Measurements from ENCODE around the gene IGF2BP3. TPM values are rescaled to one million over a fixed set of nuclear protein-coding genes. Genes with fewer than 3 reads are reported as not detected.

The IGF2BP3 gene
- total and polyA plus RNA-seq, 4 donors, result 0.18 to 60.2 (median 1.5) TPM

DNA sequence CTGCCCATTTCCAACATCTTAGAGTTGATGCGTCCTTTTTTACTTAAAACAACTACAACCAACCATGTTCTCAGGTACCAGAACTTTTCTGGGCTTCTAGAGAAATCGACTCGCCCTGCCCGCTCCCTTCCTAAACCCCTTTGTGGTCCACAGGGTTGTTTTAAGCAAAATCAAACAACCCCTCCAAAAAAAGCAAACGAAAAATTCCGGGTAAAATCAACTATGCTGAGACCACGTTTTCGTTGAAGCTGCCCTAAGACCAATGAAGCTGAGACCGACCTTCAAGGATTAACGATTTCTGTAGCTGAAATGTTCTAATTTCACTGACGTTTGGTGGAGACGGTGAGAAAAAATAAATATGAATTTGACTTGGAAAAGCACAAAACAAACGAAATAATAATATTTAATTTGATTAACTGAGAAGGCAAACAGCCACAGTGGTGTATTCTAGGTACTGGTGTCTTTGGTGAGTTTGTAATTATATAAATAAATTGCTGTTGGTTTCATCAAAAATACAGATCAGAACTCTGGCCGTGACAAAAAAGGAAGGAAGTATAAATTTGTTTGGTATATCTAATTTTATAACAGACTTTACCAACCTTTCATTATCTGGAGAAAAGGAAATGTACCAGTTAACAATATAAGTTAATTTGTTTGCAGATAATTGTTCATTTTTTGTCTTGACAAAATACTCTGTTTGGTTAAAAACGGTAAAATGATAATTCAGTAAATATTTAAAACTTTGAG lies 4.7 kb upstream of the IGF2BP3 start:
- DNase-seq (peak in 1 of 3 donors; percentile 54), ATAC-seq (ENCODE audit: insufficient read depth, low FRiP score) (no peak)
- H3K9me3 ChIP-seq (ENCODE audit: control insufficient read depth in 4 of 4, insufficient read depth in 3 of 4, low read length in 3 of 4), result peaks cover 0 to 8% (median 0%) of the 10 kb centered on the region in 4 donors
- H3K4me1 ChIP-seq (ENCODE audit: control insufficient read depth in 5 of 5, insufficient read depth in 5 of 5, low read length in 5 of 5), result peaks cover 4 to 37% (median 11%) of the 10 kb centered on the region in 5 donors
- peaks cover 0 to 10% (median 0%) of the 10 kb centered on the region in 3 donors for H3K27me3 ChIP-seq (ENCODE audit: control insufficient read depth in 3 of 3, insufficient read depth in 3 of 3, low read length in 2 of 3)
- peak overlapping the region; percentile 12 to 81 for H3K9ac ChIP-seq (ENCODE audit: insufficient read depth in 1 of 2, low read length in 2 of 2)
- no peaks in the 10 kb centered on the region for H3K36me3 ChIP-seq (ENCODE audit: control insufficient read depth in 4 of 4, insufficient read depth in 4 of 4, low read length in 4 of 4)
- TF ChIP-seq, protein P1, sequence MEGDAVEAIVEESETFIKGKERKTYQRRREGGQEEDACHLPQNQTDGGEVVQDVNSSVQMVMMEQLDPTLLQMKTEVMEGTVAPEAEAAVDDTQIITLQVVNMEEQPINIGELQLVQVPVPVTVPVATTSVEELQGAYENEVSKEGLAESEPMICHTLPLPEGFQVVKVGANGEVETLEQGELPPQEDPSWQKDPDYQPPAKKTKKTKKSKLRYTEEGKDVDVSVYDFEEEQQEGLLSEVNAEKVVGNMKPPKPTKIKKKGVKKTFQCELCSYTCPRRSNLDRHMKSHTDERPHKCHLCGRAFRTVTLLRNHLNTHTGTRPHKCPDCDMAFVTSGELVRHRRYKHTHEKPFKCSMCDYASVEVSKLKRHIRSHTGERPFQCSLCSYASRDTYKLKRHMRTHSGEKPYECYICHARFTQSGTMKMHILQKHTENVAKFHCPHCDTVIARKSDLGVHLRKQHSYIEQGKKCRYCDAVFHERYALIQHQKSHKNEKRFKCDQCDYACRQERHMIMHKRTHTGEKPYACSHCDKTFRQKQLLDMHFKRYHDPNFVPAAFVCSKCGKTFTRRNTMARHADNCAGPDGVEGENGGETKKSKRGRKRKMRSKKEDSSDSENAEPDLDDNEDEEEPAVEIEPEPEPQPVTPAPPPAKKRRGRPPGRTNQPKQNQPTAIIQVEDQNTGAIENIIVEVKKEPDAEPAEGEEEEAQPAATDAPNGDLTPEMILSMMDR (IDR thresholded peaks at IDR 0.05; ENCODE audit: control extremely low read depth, extremely low read depth), result no peak
- WGBS, 2 donors, result 2 to 7% methylated on average over 15 of the region's 15 CpGs
- H3K4me3 ChIP-seq, result no peak overlapping the region
- no peak overlapping the region for H3K27ac ChIP-seq (ENCODE audit: low read depth in 1 of 2, low read length in 1 of 2)

DNA sequence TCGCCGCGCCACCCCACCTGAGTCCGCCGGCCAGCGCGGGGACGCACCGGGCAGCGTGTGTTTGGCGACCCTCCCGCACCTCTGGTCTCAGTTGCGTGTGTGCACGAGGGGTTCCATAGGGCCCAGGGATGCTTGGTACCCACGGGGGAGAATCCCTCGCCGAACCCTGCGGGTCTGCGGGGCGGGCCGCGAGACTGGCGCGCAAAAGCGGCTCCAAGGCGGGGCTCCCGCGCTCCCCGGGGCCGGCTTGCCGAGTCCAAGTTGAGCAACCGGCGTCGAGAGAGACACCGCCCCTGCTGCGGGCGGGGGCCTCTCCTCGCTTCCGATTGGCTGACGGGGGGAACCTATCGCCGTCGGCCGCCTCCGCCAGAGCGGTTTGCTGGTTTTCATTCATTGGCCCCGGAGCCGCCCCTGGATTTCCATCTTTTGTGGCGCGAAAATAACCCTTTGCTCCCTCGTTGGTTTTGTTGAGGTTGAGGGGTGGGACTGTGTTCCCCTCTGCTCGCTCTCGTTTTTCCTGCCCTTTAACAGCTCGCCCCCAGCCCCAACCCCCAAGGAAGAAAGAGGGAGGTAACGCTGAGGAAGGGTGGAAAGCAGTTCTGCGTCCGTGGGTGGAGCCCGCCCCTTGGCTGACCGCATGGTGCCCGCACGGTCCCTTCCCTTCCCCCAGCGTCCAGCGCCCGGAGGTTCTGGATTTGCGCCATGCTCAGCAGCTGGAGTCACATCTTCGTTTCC lies 4.0 kb upstream of the IGF2BP3 start:
- peak; percentile 85 for ATAC-seq (ENCODE audit: insufficient read depth, low FRiP score)
- TF ChIP-seq, protein P1 (IDR thresholded peaks at IDR 0.05; ENCODE audit: control extremely low read depth, extremely low read depth), result no peak
- Histone ChIP-seq H3K4me1 (ENCODE audit: control insufficient read depth in 5 of 5, insufficient read depth in 5 of 5, low read length in 5 of 5) (peaks cover 4 to 37% (median 11%) of the 10 kb centered on the region in 5 donors), H3K9me3 (ENCODE audit: control insufficient read depth in 4 of 4, insufficient read depth in 3 of 4, low read length in 3 of 4) (peaks cover 0 to 9% (median 0%) of the 10 kb centered on the region in 4 donors), H3K4me3 (peak overlapping the region; percentile 10), H3K27me3 (ENCODE audit: control insufficient read depth in 3 of 3, insufficient read depth in 3 of 3, low read length in 2 of 3) (peaks cover 0 to 15% (median 0%) of the 10 kb centered on the region in 3 donors), H3K9ac (ENCODE audit: insufficient read depth in 1 of 2, low read length in 2 of 2) (peak overlapping the region; percentile 53 to 81), H3K36me3 (ENCODE audit: control insufficient read depth in 4 of 4, insufficient read depth in 4 of 4, low read length in 4 of 4) (peaks cover 0 to 1% (median 0%) of the 10 kb centered on the region in 4 donors), H3K27ac (ENCODE audit: low read depth in 1 of 2, low read length in 1 of 2) (no peak overlapping the region)
- DNase-seq, result peak; percentile 99
- WGBS, 2 donors, result 2% methylated on average over 57 to 66 of the region's 66 CpGs

DNA sequence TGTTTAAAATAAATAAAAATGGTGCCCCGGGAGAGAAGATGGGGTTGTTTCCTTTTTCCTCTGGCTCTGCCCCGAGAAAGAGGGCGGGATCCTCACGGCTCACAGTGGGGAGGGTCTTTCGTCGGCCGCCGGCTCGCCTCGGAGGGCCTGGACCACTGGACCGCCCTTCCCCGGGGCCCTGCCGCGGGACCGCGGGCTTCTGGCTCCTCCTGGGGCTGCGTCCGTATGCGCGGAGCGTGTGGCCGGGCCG lies 3.5 kb upstream of the IGF2BP3 start:
- H3K9ac ChIP-seq (ENCODE audit: insufficient read depth in 1 of 2, low read length in 2 of 2), result peak overlapping the region; percentile 53 to 67
- no peak overlapping the region for H3K4me3 ChIP-seq
- H3K36me3 ChIP-seq (ENCODE audit: control insufficient read depth in 4 of 4, insufficient read depth in 4 of 4, low read length in 4 of 4), result peaks cover 0 to 4% (median 0%) of the 10 kb centered on the region in 4 donors
- TF ChIP-seq, protein P1 (IDR thresholded peaks at IDR 0.05; ENCODE audit: control extremely low read depth, extremely low read depth), result no peak
- WGBS, 2 donors, result 0 to 3% methylated on average over 22 to 23 of the region's 23 CpGs
- H3K9me3 ChIP-seq (ENCODE audit: control insufficient read depth in 4 of 4, insufficient read depth in 3 of 4, low read length in 3 of 4), result peaks cover 0 to 10% (median 0%) of the 10 kb centered on the region in 4 donors
- no peak overlapping the region for H3K27ac ChIP-seq (ENCODE audit: low read depth in 1 of 2, low read length in 1 of 2)
- H3K4me1 ChIP-seq (ENCODE audit: control insufficient read depth in 5 of 5, insufficient read depth in 5 of 5, low read length in 5 of 5), result peaks cover 4 to 37% (median 12%) of the 10 kb centered on the region in 5 donors
- peaks cover 0 to 16% (median 0%) of the 10 kb centered on the region in 3 donors for H3K27me3 ChIP-seq (ENCODE audit: control insufficient read depth in 3 of 3, insufficient read depth in 3 of 3, low read length in 2 of 3)
- ATAC-seq (ENCODE audit: insufficient read depth, low FRiP score), result no peak
- DNase-seq, result peak in 1 of 3 donors; percentile 74

Data from lung (tissue), 12 donors.